H1 (cell line): ENCODE measurements around the gene ADCY9.

Experiments
- CTCF ChIP-seq, 3 experiments: IDR thresholded peaks; 1 replicate in 2 of 3; 2 replicates in 1 of 3; pipeline versions ENCODE4 v1.5.1 to v1.6.1; 2011; ENCODE audit warnings: low read length in 3 of 3, mild to moderate bottlenecking in 3 of 3, inconsistent platforms in 2 of 3, low read depth in 1 of 3, moderate library complexity in 1 of 3; ENCODE audit not compliant: insufficient read depth in 1 of 3; ENCODE audit errors: control extremely low read depth in 1 of 3
- EGR1 ChIP-seq: IDR thresholded peaks from 2 replicates; pipeline ENCODE4 v1.6.1; 2011; ENCODE audit warnings: low read depth, low read length, borderline replicate concordance
- NRF1 ChIP-seq: IDR thresholded peaks from 2 replicates; pipeline ENCODE4 v1.6.1; 2011; ENCODE audit warnings: mild to moderate bottlenecking, low read depth, low read length, improper control_type of control experiment
- RAD21 ChIP-seq, 2 experiments: IDR thresholded peaks in 1 of 2; conservative IDR thresholded peaks in 1 of 2; 2 replicates each; pipeline ENCODE4 v1.6.1; 2011; ENCODE audit warnings: low read depth in 2 of 2, low read length in 2 of 2, improper control_type of control experiment in 1 of 2, inconsistent platforms in 1 of 2, mild to moderate bottlenecking in 1 of 2, moderate library complexity in 1 of 2
- SP1 ChIP-seq: IDR thresholded peaks from 2 replicates; pipeline ENCODE4 v1.6.1; 2011; ENCODE audit warnings: low read depth, low read length

GRCh38 chr16:3945751-3946603 lies 170.3 kb downstream of the ADCY9 start:
- TF ChIP-seq RAD21 (IDR thresholded peaks at IDR 0.05 in 1 of 2, conservative IDR thresholded peaks at IDR 0.05 in 1 of 2; ENCODE audit: low read depth in 2 of 2, low read length in 2 of 2) (no peak), EGR1 (no peak), SP1 (no peak), NRF1 (no peak), CTCF (IDR thresholded peaks at IDR 0.05; ENCODE audit: control extremely low read depth in 1 of 3, insufficient read depth in 1 of 3, low read depth in 1 of 3, low read length in 3 of 3) (no peak)
